GM12878 (cell line): Measurements from ENCODE around the gene MYCN. TPM values are rescaled to one million over a fixed set of nuclear protein-coding genes. Genes with fewer than 3 reads are reported as not detected.

Experiments
- ATAC-seq: fragments of 200-7000 bp; cut with Tn5 transposase; 3 replicates; pipeline ENCODE4 v1.9.1; 2020; ENCODE audit warnings: mild to moderate bottlenecking, moderate library complexity
- BruUV-seq: library from RNA; stranded (reverse); fragments of 400-500 nt; replicated peaks from 2 replicates; lab custom pipeline; 2021; lab: Mats Ljungman, UMichigan
- CTCF ChIA-PET: fragments of 300-600 bp; sonication (Branson Sonifier 250); formaldehyde crosslinking; extraction: SDS; loops from one replicate; lab custom pipeline; 2021; ENCODE audit warnings: inconsistent platforms; lab: Yijun Ruan, JAX
- POLR2A ChIA-PET: fragments of 350-600 bp; formaldehyde crosslinking; extraction: SDS; loops from one replicate; lab custom pipeline; 2021; ENCODE audit warnings: inconsistent platforms; lab: Charles Lee
- RAD21 ChIA-PET: fragments of 300-600 bp; sonication (Branson Sonifier 250); formaldehyde crosslinking; loops from one replicate; lab custom pipeline; 2023; ENCODE audit warnings: antibody characterized with exemption; ENCODE audit not compliant: unreplicated experiment; lab: Charles Lee
- SMC1A ChIA-PET: fragments of 300-600 bp; sonication (Branson Sonifier 250); formaldehyde crosslinking; loops from one replicate; lab custom pipeline; 2023; ENCODE audit not compliant: unreplicated experiment, uncharacterized antibody; lab: Charles Lee
- DNase-seq: peaks from one replicate; pipeline ENCODE4 v3.0.0-alpha.2; 2011; ENCODE audit warnings: low read depth, low spot score
- FAIRE-seq: peaks from 3 replicates; lab custom pipeline; 2011; peaks lifted over from hg19 to GRCh38; lab: Jason Lieb, UNC
- H2AFZ ChIP-seq: 2 replicates; pipeline ENCODE4 v1.6.0; 2011; ENCODE audit warnings: low read depth, low read length, control low read depth; ENCODE audit not compliant: control insufficient read depth
- H3K27ac ChIP-seq: 2 replicates; pipeline ENCODE4 v1.5.1; 2011; ENCODE audit warnings: control low read depth; ENCODE audit not compliant: control insufficient read depth, insufficient read depth
- H3K27me3 ChIP-seq, 2 experiments: replicated peaks in 1 of 2; 2 replicates each; pipeline versions ENCODE4 v1.6.0 to v1.6.1; 2011; ENCODE audit warnings: low read length in 1 of 2; ENCODE audit not compliant: control insufficient read depth in 2 of 2, insufficient read depth in 2 of 2
- H3K36me3 ChIP-seq, 2 experiments: 2 replicates each; pipeline ENCODE4 v1.5.1; 2011; ENCODE audit warnings: low read length in 1 of 2; ENCODE audit not compliant: control insufficient read depth in 2 of 2, insufficient read depth in 2 of 2
- H3K4me1 ChIP-seq: 2 replicates; pipeline ENCODE4 v1.6.1; 2011; ENCODE audit warnings: mild to moderate bottlenecking, low read length, moderate library complexity, mixed read lengths; ENCODE audit not compliant: control insufficient read depth, insufficient read depth
- H3K4me2 ChIP-seq: 2 replicates; pipeline ENCODE4 v1.6.0; 2011; ENCODE audit warnings: control low read depth; ENCODE audit not compliant: control insufficient read depth, insufficient read depth
- H3K4me3 ChIP-seq: fragments of 200-600 bp; sonication (generic); 2 replicates; pipeline ENCODE4 v1.5.1; 2016
- H3K79me2 ChIP-seq: 2 replicates; pipeline ENCODE4 v1.6.0; 2011; ENCODE audit warnings: low read length; ENCODE audit not compliant: control insufficient read depth, insufficient read depth
- H3K9ac ChIP-seq: 2 replicates; pipeline ENCODE4 v1.8.0; 2011; ENCODE audit warnings: low read length, control low read depth, mixed read lengths; ENCODE audit not compliant: control insufficient read depth, insufficient read depth
- H3K9me3 ChIP-seq: replicated peaks from 3 replicates; pipeline ENCODE4 v1.5.1; 2011; ENCODE audit warnings: mild to moderate bottlenecking, low read length; ENCODE audit not compliant: control insufficient read depth, insufficient read depth
- H4K20me1 ChIP-seq: 2 replicates; pipeline ENCODE4 v1.6.0; 2011; ENCODE audit not compliant: control insufficient read depth, insufficient read depth
- BHLHE40 ChIP-seq, 2 experiments: fragments of 450-650 bp in 1 of 2; IDR thresholded peaks; 2 replicates each; pipeline ENCODE4 v1.6.1; 2011 to 2017; ENCODE audit warnings: low read depth in 2 of 2, borderline replicate concordance in 1 of 2, improper control_type of control experiment in 1 of 2, low read length in 1 of 2, mild to moderate bottlenecking in 1 of 2
- PAX5 ChIP-seq: IDR thresholded peaks from 2 replicates; pipeline ENCODE4 v1.6.1; 2011; ENCODE audit warnings: low read depth, low read length, borderline replicate concordance
- POLR2AphosphoS2 ChIP-seq: IDR thresholded peaks from 2 replicates; pipeline ENCODE4 v1.6.1; 2011; ENCODE audit warnings: low read depth, mild to moderate bottlenecking, low read length, improper control_type of control experiment, moderate library complexity
- SIN3A ChIP-seq: IDR thresholded peaks from 2 replicates; pipeline ENCODE4 v1.6.1; 2012; ENCODE audit warnings: low read depth, low read length, improper control_type of control experiment
- TAF1 ChIP-seq: IDR thresholded peaks from 2 replicates; pipeline ENCODE4 v1.6.1; 2011; ENCODE audit warnings: mild to moderate bottlenecking, low read depth, low read length, borderline replicate concordance
- ZNF24 ChIP-seq: fragments of 450-650 bp; IDR thresholded peaks from 2 replicates; pipeline ENCODE4 v1.6.1; 2017; ENCODE audit warnings: antibody characterized with exemption, mild to moderate bottlenecking
- WGBS: methylation state at CpG from one replicate; pipeline ENCODE4 v1.1.6; 2016; ENCODE audit warnings: low lambda C conversion rate; ENCODE audit not compliant: insufficient replicate concordance, insufficient coverage; ENCODE audit errors: missing lambda C conversion rate; 5-methylcytosine and 5-hydroxymethylcytosine counted together
- in situ Hi-C: fragments of 300-500 bp; cut with MboI; formaldehyde crosslinking; loops from 9 replicates; pipeline ENCODE4 v1.14.3; 2018; ENCODE audit warnings: mixed read lengths
- intact Hi-C: fragments of 100-400 bp; cut with micrococcal nuclease; formaldehyde crosslinking; loops from one replicate; pipeline ENCODE4 v1.14.2; 2022; ENCODE audit not compliant: unreplicated experiment
- polyA plus RNA-seq, 11 experiments: library from polyadenylated mRNA; depleted of rRNA in 4 of 11; unstranded in 6 of 11; stranded (reverse) in 5 of 11; fragments of >200 nt; fragmentation: Nextera tagmentation in 4 of 11; fragmentation: Illumina TruSeq in 1 of 11; extraction: Ambion mirVana in 4 of 11; extraction: Trizol in 1 of 11; gene quantifications; 1 replicate in 1 of 11; 2 replicates in 10 of 11; pipeline versions ENCODE4 v1.2.1 to v1.2.3, GENCODE V29; 2011 to 2016; ENCODE audit warnings: inconsistent platforms in 2 of 11, missing spikeins in 2 of 11, low read depth in 1 of 11
- total RNA-seq, 4 experiments: library from RNA; depleted of rRNA in 3 of 4; stranded (reverse); fragments of >200 nt in 3 of 4; fragmentation: Illumina TruSeq in 1 of 4; extraction: Trizol in 1 of 4; gene quantifications; 2 replicates each; pipeline versions ENCODE4 v1.2.1 to v1.2.3, GENCODE V29; 2013 to 2021
- TF ChIP-seq, protein P1 (sequence below): IDR thresholded peaks from 2 replicates; pipeline ENCODE4 v1.6.1; 2012; ENCODE audit warnings: low read depth, low read length, improper control_type of control experiment
- TF ChIP-seq, protein P2 (sequence below): IDR thresholded peaks from 2 replicates; pipeline ENCODE4 v1.6.1; 2011; ENCODE audit warnings: mild to moderate bottlenecking, low read depth, low read length, moderate library complexity; ENCODE audit not compliant: insufficient replicate concordance
- TF ChIP-seq, protein P3 (sequence below): IDR thresholded peaks from 2 replicates; pipeline ENCODE4 v1.6.1; 2012; ENCODE audit warnings: improper control_type of control experiment, low read depth, low read length; ENCODE audit not compliant: insufficient replicate concordance
- TF ChIP-seq, protein P4 (sequence below): fragments of 450-650 bp; IDR thresholded peaks from 2 replicates; pipeline ENCODE4 v1.6.1; 2017; ENCODE audit warnings: borderline replicate concordance

Gene MYCN
- total and polyA plus RNA-seq, 10 of the 15 experiments (the other 5 are each of a cell fraction or from before 2014, with no cell fraction given): not detected

DNA sequence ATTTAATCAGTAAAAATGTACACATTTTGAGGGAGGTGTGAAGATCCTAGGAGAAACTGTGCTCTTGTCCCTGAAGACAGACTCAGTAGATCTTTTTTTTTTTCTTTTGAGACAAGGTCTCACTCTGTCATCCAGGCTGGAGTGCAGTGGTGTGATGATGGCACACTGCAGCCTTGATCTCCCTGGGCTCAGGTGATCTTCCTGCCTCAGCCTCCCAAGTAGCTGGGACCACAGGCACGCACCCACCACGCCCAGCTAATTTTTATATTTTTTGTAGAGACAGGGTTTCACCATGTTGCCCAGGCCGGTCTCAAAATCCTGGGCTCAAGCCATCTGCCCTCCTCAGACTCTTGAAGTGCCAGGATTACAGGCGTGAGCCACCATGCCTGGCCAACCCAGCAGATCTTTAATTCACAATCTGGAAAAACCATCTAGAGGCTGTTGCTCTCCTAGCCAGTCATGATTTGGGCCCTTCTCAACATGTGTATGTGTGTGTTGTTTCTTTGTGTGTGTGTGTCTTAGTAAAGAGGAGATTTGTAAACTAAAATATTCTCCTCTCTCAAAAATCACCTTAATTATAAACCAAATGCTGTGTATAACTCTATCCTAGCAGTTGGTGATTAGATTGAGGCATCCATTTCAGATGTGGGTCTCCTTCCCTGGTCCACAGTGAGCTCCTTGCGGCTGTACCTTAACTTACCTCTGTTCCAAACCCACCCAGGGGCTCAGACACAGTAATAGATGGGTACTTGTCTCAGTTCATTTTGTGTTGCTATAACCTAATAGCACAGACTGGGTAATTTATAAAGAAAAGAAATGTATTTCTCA is 3.9 kb upstream of the MYCN start (continued):
- TF ChIP-seq POLR2AphosphoS2: no peak
- TF ChIP-seq ZNF24: no peak

DNA sequence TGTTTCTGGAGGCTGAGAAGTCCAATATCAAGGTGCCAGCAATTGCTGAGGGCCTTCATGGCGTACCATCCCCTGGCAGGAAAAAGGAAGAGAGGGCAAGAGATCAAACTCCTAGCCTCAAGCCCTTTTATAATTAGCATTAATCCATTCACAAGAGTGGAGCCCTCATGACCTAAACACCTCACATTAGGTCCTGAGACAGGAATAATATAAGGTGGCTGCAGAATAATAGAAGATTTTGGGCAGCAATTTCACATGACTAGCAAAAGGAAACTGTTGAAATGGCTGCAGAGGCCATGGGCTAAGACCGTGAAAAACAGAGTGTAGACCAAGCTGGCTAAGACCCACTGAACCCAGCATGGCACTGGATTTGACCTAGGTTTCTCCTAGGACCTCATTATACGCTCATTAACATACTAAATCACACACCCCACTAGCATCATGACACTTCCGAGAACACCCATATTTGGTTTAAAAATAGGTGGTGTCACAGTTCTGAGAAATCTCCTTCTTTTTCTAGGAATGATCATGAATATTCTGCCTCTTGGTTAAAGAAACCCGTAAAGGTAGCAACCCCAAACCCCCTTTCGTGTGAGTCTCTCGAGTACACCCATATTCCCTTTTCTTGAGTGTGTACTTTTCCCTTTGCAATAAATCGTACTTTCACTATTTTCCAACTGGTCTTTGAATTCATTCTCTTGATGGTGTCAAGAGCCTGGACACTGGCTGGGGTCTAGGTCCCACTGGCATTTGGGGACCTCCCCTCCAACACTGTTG is 3.1 kb upstream of the MYCN start:
- ChIA-PET RAD21 (no interaction called here), SMC1A (no interaction called here), CTCF (no interaction called here), POLR2A (no interaction called here)
- in situ Hi-C loops: loop anchor here (5.0 to 25.0 kb wide), 2 partner anchors 675 to 825 kb away; no protein-coding TSS in a partner anchor
- H3K27ac ChIP-seq: no peak overlapping the region
- no peak overlapping the region for H3K4me2 ChIP-seq
- no TSS peak for BruUV-seq
- DNase-seq (no peak), ATAC-seq (no peak), FAIRE-seq (no peak)
- no peak overlapping the region for H3K4me3 ChIP-seq
- no peaks in the 10 kb centered on the region for H3K9me3 ChIP-seq
- no peaks in the 10 kb centered on the region for H3K4me1 ChIP-seq
- H3K9ac ChIP-seq: no peak overlapping the region
- no peak for TF ChIP-seq TAF1
- TF ChIP-seq, protein P1, sequence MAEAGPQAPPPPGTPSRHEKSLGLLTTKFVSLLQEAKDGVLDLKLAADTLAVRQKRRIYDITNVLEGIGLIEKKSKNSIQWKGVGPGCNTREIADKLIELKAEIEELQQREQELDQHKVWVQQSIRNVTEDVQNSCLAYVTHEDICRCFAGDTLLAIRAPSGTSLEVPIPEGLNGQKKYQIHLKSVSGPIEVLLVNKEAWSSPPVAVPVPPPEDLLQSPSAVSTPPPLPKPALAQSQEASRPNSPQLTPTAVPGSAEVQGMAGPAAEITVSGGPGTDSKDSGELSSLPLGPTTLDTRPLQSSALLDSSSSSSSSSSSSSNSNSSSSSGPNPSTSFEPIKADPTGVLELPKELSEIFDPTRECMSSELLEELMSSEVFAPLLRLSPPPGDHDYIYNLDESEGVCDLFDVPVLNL: no peak
- TF ChIP-seq, protein P2, sequence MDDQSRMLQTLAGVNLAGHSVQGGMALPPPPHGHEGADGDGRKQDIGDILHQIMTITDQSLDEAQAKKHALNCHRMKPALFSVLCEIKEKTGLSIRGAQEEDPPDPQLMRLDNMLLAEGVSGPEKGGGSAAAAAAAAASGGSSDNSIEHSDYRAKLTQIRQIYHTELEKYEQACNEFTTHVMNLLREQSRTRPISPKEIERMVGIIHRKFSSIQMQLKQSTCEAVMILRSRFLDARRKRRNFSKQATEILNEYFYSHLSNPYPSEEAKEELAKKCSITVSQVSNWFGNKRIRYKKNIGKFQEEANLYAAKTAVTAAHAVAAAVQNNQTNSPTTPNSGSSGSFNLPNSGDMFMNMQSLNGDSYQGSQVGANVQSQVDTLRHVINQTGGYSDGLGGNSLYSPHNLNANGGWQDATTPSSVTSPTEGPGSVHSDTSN: no peak
- TF ChIP-seq, protein P3, sequence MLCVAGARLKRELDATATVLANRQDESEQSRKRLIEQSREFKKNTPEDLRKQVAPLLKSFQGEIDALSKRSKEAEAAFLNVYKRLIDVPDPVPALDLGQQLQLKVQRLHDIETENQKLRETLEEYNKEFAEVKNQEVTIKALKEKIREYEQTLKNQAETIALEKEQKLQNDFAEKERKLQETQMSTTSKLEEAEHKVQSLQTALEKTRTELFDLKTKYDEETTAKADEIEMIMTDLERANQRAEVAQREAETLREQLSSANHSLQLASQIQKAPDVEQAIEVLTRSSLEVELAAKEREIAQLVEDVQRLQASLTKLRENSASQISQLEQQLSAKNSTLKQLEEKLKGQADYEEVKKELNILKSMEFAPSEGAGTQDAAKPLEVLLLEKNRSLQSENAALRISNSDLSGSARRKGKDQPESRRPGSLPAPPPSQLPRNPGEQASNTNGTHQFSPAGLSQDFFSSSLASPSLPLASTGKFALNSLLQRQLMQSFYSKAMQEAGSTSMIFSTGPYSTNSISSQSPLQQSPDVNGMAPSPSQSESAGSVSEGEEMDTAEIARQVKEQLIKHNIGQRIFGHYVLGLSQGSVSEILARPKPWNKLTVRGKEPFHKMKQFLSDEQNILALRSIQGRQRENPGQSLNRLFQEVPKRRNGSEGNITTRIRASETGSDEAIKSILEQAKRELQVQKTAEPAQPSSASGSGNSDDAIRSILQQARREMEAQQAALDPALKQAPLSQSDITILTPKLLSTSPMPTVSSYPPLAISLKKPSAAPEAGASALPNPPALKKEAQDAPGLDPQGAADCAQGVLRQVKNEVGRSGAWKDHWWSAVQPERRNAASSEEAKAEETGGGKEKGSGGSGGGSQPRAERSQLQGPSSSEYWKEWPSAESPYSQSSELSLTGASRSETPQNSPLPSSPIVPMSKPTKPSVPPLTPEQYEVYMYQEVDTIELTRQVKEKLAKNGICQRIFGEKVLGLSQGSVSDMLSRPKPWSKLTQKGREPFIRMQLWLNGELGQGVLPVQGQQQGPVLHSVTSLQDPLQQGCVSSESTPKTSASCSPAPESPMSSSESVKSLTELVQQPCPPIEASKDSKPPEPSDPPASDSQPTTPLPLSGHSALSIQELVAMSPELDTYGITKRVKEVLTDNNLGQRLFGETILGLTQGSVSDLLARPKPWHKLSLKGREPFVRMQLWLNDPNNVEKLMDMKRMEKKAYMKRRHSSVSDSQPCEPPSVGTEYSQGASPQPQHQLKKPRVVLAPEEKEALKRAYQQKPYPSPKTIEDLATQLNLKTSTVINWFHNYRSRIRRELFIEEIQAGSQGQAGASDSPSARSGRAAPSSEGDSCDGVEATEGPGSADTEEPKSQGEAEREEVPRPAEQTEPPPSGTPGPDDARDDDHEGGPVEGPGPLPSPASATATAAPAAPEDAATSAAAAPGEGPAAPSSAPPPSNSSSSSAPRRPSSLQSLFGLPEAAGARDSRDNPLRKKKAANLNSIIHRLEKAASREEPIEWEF: no peak
- TF ChIP-seq, protein P4, sequence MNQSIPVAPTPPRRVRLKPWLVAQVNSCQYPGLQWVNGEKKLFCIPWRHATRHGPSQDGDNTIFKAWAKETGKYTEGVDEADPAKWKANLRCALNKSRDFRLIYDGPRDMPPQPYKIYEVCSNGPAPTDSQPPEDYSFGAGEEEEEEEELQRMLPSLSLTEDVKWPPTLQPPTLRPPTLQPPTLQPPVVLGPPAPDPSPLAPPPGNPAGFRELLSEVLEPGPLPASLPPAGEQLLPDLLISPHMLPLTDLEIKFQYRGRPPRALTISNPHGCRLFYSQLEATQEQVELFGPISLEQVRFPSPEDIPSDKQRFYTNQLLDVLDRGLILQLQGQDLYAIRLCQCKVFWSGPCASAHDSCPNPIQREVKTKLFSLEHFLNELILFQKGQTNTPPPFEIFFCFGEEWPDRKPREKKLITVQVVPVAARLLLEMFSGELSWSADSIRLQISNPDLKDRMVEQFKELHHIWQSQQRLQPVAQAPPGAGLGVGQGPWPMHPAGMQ: no peak
- no peak for TF ChIP-seq PAX5
- no peak for TF ChIP-seq BHLHE40 (IDR thresholded peaks at IDR 0.05; ENCODE audit: borderline replicate concordance in 1 of 2, low read depth in 2 of 2, low read length in 1 of 2)
- no peak for TF ChIP-seq SIN3A
- peaks cover 2 to 5% of the 10 kb centered on the region in 2 experiments; a peak in 1 of 4 replicates for H3K27me3 ChIP-seq
- intact Hi-C loops: no loop called here
- no peaks in the 10 kb centered on the region for H4K20me1 ChIP-seq
- H3K79me2 ChIP-seq: no peaks in the 10 kb centered on the region
- no peak overlapping the region for H2AFZ ChIP-seq
- WGBS: 19% methylated on average over 8 of the region's 8 CpGs
- H3K36me3 ChIP-seq: no peaks in the 10 kb centered on the region
